Uterine smooth muscle cell (primary cell): Measurements from ENCODE around the gene CFAP97. TPM values are rescaled to one million over a fixed set of nuclear protein-coding genes. Genes with fewer than 3 reads are reported as not detected.

Source experiments
- total RNA-seq: library from RNA; depleted of rRNA; stranded (reverse); fragments of >200 nt; gene quantifications from 2 replicates; pipeline ENCODE4 v1.2.3, GENCODE V29; 2014

Gene CFAP97
- 44.3 and 49.7 TPM in 2 replicates for total RNA-seq

GRCh38 chr4:185203486-185204237 lies at the start of gene CFAP97:
Gene CFAP97, minus strand, starts transcription at chr4:185204000. Its CDS starts 12,804 bp downstream, at chr4:185191196.

GRCh38 chr4:185209031-185209851 lies 5.4 kb upstream of the CFAP97 start, which contains the start of gene SNX25:
Gene SNX25, plus strand, starts transcription at chr4:185209598. Its CDS starts 229 bp downstream, at chr4:185209827.

DNA sequence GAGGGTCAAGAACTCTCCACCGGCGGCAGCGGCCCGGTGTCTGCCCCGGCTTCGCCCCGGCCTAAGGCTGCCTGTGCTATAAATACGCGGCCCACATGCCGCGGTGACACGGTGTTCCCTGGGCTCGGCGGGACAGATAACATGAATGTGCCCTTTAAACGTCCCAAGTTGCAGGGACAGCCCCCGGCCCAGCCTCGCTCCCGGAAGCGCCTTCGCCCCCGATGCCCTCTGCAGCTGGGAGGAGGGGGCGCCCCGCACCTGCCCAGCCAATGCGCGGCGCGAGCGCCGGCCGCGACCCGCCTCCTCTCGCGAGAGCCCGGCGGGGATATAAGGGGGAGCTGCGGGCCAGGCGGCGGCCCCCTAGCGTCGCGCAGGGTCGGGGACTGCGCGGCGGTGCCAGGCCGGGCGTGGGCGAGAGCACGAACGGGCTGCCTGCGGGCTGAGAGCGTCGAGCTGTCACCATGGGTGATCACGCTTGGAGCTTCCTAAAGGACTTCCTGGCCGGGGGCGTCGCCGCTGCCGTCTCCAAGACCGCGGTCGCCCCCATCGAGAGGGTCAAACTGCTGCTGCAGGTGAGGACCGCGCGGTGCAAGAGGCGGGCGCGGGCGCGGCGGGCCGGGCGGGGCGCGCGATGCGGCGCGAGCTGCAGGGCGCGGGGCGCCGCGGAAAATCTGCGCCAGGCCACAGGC lies 60.7 kb downstream of the CFAP97 start, which contains the start of gene SLC25A4:
SLC25A4 (plus strand) TSS at position 355 of the 689 bp plus-strand sequence; CDS start at position 462, 107 bp downstream.

Other genes starting within 250 kb of the CFAP97 start
- gene HELT, start 185.5 kb downstream of the CFAP97 start, total RNA-seq: not detected in 2 replicates
- 14.1 and 15.9 TPM in 2 replicates for gene SLC25A4, start 60.7 kb downstream of the CFAP97 start, total RNA-seq
- 42.1 and 66.7 TPM in 2 replicates for gene SNX25, start 5.6 kb upstream of the CFAP97 start, total RNA-seq
- gene LRP2BP, start 191.9 kb upstream of the CFAP97 start, total RNA-seq: 0.37 and 0.44 TPM in 2 replicates
- 4.6 and 7.0 TPM in 2 replicates for gene ANKRD37, start 192.8 kb upstream of the CFAP97 start, total RNA-seq
- gene UFSP2, start 222.0 kb upstream of the CFAP97 start, total RNA-seq: 44.1 and 47.6 TPM in 2 replicates